Stimulated activated CD4-positive, alpha-beta T cell treated with anti-CD3 and anti-CD28 coated beads, Interleukin-12 subunit alpha, Interleukin-12 subunit beta, amount 100 ng/mL, for 24 hours (primary cell): ENCODE data around the gene MX2.

Experiments
- DNase-seq, 2 experiments: peaks; one replicate each; pipeline ENCODE4 v3.0.0-alpha.2; 2020; ENCODE audit warnings: low read depth in 2 of 2

Gene MX2

DNA sequence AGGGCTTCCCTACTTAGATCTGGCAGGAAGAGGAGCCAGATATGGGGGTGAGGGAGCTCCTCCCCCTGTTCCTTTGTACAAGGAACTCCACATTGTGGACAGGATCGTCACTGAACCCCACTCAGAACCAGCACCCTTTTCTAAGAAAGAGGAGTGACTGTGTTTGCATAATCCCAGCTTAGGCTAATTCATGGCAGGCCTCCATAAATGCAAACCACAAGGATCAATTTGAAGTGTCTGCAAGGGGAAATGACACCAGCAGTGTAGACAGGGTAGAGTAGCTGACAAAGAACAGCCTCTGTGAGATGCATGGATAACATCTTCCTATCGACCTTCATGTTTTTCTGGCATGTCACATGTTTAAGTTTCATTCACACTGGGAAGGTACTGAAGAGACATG, 75.9 kb downstream of the MX2 start:
- DNase-seq, result no peak

DNA sequence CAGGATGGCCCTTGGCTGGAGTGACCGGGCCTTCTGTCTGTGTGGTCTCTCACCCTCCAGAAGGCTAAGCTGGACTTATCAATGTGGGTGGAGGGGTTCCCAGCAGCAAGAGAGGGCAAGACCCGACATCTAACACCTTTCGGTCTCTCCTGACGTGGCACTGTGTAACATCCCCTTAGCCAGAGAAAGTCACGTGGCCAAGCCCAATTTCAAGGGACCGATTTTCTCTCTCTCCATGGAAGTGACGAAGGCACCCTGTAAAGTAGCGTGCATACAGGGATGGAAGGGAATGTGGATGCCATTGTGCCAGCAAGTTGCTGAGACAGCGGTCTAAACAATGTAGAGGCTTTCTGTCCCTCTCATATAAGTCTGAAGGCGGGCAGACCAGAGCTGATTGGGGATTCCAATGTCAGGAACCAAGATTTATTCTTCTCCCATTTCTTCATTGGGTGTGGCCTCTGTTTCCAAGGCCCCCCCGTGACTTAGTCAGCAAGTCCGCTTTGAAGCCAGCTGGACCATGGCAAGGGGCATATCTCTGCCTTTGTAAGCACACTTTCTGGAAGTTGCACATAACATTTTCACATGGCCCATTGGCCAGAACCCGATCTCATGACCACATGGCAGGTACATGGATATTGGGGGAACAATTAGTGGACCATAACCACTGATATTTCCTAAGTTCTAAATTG, 76.7 kb downstream of the MX2 start:
- no peak for DNase-seq

DNA sequence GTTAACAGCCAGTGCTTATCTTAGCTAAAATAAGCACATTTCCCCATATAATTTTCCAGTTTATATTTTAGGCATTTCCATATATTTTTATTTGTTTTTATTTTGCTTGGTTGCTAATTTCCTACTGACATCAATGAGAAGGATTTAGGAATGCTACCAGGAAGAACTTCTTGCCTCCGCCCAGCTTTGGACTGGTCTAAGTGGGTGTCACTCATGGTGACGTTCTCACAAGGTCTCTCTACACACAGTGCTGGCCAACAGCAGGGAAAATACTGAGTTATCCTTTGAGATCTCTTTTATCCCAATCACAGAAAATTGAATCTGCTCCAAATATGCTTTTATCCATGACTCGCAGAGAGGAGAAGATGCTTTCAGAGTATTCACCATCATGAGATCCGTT, 77.4 kb downstream of the MX2 start:
- DNase-seq, result no peak

DNA sequence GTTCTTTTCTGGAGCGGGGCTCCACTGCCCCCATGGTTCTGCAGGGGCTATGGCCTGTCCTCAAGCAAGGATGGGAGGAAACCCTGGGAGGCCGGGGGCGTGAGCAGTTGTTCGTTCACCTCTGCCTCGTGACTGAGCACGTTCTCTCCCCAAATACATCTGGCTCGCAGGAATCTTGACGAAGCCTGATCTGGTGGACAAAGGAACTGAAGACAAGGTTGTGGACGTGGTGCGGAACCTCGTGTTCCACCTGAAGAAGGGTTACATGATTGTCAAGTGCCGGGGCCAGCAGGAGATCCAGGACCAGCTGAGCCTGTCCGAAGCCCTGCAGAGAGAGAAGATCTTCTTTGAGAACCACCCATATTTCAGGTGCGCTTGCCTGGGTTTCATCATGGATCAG, 79.7 kb downstream of the MX2 start:
- DNase-seq, result no peak

DNA sequence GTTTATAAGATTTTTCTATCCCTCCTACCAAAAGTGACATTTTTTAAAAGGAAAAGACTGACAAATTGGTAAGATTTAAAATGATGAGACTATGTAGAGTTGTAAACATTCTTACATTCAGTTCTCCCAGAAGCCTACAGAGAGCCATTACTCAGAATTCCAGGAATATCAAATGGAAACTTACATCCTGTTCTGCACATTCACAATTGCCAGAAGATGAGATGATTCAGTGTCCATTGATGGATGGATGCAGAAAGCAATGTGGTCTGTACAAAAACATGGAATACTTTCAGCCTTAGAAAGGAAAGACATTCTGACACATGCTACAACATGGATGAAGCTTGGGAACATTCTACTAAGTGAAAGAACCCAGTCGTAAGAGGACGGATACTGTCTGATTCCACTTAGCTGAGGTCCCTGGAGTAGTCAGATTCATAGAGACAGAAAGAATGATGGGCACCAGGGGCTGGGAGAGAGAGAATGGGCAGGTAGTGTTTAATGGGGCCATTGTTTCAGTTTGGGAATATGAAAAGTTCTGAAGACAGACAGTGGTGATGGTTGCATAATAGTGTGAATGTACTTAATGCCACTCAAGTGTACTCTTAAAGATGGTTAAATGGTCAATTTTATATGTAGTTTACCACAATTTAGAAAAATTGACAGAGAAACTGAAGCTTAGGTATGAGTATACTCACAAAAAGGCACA, 80.8 kb downstream of the MX2 start:
- no peak for DNase-seq

DNA sequence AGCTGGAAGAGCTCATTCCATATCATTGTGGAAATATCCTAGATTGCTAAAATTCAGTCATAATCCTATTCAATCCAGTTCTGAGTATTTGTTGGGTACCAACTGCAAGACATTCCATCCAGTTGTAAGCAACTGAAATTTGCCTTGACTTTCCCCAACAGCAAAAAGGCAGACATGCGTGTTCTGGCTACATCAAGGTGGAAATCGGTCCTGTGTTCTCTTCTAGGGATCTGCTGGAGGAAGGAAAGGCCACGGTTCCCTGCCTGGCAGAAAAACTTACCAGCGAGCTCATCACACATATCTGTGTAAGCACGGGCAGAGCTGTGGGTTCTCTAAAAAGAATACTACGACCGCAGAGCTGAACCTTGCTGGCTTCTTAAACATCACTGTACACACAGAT, 81.7 kb downstream of the MX2 start:
- DNase-seq, result no peak

DNA sequence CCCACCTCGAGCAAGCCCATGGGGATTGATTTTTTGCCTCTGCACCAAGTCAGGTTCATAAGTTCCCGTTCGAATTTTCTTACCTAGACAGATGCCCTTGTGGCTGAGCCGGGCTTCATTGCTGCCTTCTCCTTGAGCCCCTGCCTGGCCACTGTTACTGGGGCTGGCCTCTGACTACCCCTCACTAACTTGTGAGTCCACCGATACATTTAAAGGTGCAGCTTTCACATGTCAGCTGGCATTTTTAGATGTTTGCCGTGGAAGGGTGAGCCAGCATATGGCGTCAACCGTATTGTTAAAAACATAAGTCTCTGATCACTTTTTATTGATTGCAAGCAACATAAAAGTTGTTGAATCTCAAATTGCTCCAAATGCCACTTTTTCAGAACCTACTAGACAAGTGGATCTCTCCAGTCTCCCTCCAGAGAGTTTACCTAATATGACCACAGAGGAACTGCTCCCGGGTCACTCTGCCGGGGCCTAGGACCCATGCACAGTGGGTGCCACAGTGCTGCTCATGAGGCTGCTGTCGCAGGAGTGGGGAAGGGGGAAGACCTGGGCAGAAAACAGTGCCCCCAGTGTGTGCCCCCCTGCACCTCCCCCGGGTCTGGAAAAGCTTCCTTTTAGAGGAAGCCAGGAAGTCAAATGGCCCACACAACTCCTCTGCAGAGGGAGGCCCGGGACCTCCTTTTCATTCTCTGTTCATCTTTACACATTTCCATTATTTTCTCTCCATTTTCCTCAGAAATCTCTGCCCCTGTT, 83.1 kb downstream of the MX2 start:
- no peak for DNase-seq

DNA sequence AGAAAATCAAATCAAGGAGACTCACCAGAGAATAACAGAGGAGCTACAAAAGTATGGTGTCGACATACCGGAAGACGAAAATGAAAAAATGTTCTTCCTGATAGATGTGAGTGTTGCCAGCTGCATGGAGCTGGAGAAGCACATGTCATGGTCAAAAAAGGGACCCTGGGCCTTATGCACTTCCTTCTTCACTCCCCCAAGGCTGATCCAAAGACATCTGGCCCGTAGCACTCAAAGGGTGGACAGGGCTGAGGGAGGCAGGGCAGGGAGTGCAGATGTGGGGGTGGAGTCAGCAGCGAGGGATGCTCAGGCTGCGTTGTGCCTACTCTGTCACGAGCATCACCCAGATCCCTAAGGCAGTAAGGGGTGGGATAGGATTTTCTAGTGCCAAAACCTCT, 83.6 kb downstream of the MX2 start:
- no peak for DNase-seq

DNA sequence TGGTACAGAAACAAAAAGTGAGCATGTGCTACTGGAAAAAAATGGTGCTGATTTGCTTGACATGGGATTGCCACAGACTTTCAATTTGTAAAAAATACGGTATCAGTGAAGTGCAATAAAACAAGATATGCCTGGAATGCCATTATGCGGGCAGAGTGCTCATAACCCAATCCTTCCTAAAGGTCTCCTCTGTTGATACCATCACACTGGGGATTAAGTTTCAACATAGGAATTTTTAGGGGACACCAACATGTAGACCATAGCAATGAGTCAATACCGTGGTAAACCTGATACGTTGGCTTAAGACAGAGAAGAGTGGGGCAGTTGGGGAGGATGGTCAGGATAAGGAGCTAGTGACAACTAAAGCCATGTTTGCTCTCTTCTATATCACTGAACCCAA, 84.8 kb downstream of the MX2 start:
- DNase-seq, result no peak

DNA sequence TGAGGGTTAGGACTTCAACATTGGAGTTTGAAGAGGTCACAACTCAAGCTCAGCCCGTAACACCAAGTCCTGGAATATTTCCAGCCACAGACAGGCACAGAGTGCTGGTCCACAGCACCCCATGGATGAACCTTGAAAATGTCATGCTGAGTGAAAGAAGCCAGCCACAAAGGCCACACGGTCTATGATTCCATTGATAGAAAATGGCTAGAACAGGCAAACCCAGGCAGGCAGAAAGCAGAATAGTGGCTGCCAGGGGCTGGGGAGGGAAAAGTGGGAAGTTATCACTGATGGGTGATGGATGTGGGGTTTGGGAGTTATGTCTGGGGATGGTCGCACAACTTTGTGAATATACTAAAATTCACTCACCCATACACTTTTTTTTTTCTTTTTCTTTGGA, 85.5 kb downstream of the MX2 start:
- no peak for DNase-seq

DNA sequence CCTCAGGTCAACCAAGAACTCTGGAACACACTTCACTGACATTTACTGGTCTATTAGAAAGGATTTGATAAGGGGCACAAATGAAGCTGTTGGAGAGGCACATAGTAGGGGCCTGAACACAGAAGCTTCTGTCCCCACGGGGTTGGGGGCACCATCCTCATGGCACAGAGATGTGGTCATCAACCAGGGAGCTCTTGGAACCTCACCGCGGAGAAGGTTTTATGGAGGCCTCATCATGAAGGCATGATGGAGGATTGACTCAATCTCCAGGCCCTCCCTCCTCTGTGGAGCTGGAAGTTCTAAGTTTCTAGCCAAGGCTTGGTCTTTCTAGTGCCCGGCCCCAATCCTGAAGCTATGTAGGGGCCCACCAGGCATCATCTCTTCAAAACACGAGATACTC, 87.8 kb downstream of the MX2 start:
- no peak for DNase-seq

DNA sequence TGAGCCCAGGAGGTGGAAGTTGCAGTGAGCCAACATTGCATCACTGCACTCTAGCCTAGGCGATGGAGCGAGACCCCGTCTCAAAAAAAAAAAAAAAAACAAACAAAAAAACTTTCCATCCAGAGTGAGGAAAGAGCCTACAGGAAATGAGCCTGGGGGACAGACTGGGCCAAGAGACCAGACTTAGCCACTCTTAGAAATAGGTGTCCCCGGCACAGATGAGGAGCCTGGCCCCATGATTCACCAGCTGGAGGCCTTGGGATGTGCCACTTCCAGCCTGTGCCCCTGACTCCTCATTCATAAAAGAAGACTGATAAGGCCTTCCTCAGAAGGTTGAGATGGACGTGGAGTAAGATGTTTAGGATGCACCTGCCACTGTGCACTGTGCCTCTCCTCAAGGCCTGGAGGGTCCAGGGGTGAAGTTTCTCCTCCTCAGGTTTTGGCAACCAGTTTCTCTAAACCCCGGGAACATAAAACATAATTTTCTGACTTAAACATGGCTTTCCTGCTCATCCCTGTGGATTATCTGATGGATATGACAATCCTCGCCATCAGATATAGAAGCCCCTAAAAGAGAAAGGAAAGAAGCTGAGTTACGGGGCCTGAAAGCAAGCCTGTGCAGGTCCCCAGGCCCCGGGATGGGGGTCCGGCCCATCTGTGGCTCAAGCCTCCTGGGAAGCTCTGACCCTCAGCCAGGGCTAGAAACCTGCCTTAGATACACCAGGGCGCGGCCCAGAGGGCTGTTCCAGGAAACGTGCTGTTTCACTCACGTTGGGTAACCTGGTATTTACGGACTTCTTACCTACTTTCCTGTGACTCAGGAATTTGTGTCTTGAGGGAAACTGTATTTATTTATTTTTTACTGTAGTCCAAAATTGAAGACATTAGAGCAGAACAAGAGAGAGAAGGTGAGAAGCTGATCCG, 90.2 kb downstream of the MX2 start:
- no peak for DNase-seq

DNA sequence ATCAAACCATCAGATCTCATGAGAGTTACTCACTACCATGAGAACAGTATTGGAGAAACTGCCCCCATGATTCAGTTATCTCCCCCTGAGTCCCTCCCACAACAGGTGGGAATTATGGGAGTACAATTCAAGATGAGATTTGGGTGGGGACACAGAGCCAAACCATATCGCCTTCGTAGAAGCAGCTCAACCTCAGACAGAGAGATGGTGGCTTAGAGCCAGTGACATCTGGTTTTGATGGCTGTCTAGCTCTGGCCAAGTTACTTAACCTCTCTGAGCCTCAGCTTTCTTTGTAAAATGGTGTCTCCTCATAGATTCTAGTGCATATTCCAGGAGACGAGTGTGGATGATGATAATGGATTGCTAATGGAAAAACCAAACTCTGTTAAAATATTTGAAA, 91.4 kb downstream of the MX2 start:
- no peak for DNase-seq

DNA sequence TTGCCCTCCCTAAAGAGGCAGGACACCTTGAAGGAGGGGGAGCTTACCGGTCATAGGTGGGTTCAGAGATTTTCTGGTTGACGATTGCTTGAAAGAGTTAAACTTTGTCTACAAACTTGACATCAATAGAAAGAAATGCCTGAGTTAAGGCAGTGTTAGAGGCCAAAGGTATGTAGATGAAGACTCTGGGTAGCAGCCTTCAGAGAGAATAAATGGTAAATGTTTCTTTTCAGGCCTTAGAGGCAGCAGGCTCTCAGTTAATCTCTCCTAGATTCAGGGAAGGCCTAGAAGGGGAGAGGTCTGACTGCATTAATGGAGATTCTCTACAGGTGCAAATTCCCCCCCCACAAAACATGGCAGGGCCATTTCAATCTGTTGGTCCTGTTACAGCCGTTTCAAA, 91.9 kb downstream of the MX2 start:
- DNase-seq, result no peak

DNA sequence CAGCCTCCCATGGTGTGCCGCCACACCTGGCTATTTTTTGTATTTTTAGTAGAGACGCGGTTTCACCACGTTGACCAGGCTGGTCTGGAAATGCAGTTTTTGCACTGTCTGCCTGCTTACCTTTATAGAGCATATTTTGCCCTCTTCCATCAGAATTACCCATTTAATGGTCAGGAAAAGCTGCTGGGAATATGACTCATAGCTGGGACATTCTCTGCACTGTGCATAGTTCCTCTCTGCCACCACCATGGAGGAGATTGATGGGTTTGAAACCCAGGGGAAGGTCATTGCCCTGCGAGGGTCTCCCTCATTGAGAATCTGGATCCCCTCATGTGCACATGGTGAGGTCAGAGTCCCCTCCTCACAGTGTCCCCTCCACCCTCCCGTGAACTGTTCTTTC, 96.3 kb downstream of the MX2 start:
- no peak for DNase-seq

DNA sequence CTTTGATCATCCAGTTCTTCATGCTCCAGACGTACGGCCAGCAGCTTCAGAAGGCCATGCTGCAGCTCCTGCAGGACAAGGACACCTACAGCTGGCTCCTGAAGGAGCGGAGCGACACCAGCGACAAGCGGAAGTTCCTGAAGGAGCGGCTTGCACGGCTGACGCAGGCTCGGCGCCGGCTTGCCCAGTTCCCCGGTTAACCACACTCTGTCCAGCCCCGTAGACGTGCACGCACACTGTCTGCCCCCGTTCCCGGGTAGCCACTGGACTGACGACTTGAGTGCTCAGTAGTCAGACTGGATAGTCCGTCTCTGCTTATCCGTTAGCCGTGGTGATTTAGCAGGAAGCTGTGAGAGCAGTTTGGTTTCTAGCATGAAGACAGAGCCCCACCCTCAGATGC, 96.7 kb downstream of the MX2 start:
- no peak for DNase-seq
